HG03103 (cell line): ENCODE results near the gene NANP.
"Not testable (repeated sequence)": the region's sequence is repeated elsewhere in the genome, so short reads cannot be mapped to it uniquely, and the experiment has no call there.

Experiments used
- ATAC-seq: cut with Tn5 transposase; IDR thresholded peaks from one replicate; pipeline ENCODE4 v1.9.1; 2021; ENCODE audit warnings: low read depth; ENCODE audit not compliant: unreplicated experiment

Gene NANP

DNA sequence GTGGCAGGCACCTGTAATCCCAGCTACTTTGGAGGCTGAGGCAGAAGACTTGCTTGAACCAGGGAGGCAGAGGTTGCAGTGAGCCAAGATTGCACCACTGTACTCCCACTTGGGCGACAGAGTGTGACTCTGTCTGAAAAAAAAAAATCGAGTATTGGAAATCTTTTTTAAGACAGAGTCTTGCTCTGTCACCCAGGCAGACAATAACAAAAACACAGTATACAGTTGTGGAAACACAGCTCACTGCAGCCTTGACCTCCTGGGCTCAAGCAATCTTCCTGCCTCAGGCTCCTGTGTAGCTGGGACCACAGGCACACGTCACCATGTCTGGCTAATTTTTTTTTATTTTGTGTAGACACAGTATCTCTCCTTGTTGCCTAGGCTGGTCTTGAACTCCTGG is 15.0 kb downstream of the NANP start:
- no peak for ATAC-seq

DNA sequence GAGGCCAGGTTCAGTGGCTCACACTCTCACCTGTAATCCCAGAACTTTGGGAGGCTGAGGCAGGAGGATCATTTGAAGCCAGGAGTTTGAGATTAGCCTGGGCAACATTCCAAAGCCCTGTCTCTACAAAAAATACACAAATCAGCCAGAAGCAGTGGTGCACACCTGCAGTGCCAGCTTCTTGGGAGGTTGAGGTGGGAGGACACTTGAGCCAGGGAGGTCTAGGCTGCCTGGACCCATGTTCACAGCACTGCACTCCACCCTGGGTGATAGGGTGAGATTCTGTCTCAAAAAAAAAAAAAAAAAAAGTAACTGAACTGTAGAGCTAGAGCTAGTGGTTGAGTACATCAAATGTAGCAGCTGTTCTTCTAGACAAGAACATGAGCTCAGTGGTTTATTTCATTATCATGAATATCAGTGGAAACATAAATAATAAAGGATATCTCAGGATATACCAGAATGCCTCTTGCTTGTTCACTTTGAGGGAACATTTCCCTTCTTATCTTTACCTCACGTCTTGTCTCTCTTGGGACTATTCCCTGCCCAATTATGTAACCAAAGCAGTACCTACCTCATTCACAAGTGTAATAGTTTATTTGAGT is 17.6 kb downstream of the NANP start:
- ATAC-seq, result no peak

DNA sequence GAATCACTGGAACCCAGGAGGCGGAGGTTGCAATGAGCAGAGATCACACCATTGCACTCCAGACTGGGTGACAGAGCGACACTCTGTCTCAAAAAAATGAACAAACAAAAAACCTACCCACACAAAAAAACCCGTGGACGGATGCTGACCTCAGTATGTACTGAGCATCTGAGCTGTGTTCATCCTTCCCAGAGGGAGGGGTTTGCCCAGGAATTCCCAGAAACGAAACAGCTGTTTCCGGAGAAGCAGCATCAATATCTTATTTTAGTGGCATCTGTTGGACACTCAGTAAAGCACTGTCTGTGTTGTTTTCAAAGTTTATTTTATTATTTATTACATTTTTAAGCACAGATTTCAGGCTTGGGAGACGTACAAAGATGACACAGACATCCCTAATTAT is 18.7 kb downstream of the NANP start:
- ATAC-seq, result no peak

GRCh38 chr20:25604611-25605010 is 19.2 kb downstream of the NANP start:
- no peak for ATAC-seq

DNA sequence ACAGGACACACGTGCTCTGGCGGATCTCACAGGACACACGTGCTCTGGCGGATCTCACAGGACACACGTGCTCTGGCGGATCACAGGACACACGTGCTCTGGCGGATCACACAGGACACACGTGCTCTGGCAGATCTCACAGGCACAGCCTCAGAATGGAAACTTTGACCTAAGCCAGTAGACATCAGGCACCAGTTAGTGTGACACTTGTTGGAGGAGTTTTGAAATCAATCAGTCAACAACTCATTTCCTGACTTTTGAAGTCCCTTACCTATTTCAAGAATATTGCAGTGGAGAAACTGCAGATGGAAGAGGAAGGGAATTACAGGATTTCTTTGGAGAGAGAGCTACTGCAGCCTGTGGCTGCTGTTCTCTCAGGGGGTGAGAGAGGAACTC is 20.9 kb downstream of the NANP start:
- not testable (repeated sequence) for ATAC-seq

- ATAC-seq, result not testable (repeated sequence)
These were observed 21.5 kb downstream of the NANP start for GRCh38 chr20:25602191-25602913.

GRCh38 chr20:25601659-25602058 is 22.2 kb downstream of the NANP start:
- ATAC-seq, result no peak

DNA sequence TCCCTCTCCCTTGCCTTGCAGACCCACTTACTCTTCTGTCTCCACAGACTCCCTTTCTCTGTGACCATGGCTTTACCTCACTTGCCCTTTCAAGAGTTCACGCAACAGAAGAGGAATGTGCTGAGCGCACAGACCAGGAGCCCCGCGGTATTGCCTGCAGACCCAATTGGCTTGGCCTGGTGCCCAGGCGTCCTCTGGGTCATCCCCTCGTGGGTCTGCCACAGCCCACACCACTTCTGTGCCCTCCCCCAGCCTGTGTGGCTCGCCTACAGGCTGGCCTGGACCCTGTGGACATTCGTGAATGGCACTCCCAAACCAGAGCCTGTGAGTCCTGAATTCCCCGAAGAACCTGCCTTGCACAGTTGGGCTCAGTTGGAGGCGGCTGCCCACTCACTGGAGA is 23.2 kb downstream of the NANP start:
- ATAC-seq, result no peak

- ATAC-seq, result no peak
These were observed 31.5 kb downstream of the NANP start for GRCh38 chr20:25592135-25592852.

DNA sequence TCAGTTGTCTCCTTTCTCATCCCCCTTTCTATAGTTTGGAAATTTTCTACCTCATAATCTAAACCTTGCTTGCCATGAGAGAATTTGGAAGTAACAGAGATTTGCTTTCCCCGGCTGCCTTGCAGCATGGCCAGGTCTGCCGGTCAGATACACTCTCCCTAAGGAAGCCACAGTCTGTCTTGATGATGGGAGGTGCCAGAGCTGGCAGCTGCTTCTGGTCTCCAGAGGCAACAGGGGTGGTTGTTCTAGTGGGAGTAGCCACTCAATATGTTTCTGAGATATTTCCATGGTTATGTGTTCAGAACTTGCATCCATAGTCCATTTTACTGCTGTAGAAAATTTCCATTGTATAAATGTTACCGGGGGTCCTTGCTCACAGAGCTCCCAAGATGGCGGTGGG is 33.0 kb downstream of the NANP start:
- not testable (repeated sequence) for ATAC-seq

GRCh38 chr20:25588491-25588890 is 35.3 kb downstream of the NANP start:
- ATAC-seq, result no peak

GRCh38 chr20:25587536-25587935 is 36.3 kb downstream of the NANP start:
- no peak for ATAC-seq

- ATAC-seq, result no peak
These were observed 36.9 kb downstream of the NANP start for GRCh38 chr20:25586877-25587276.

DNA sequence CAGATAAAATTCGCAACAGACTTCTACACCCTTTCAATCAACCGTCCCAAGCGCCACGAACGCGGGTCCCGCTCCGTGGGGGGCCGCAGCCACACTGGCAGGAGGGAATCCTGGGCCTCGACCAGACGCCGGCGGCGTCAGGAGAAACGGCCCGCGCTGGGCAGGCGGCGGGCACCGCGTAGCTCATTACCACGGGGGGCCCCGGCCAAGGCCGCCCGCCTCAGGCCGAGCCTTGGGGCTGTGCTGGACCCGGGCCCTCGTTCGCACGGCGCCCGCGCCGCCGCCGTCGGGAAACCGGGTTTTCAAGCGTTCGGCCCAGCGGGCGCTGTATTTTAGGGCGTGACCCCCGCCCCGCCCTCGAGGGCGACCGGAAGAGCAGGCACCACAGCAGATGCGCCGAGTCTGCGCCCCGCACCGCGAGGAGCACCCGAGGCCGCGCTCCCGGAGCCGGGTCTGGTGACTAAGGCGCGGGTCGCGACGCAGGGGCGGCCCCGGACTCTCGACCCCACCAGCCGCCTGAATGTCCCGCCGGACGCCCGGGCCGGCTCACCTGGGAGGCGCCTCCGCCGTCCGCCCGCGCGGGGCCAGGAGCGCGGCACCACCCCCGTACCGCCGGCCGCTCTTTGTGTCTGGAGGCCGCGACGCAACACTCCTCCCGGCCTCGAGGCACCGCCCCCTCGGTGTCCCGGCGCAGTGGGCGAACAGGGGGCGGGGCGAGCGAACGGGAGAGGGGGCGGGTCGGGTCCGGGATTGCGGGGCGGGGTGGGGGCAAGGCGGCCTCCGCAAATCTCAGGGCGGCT is 38.7 kb downstream of the NANP start, which contains the start of gene NINL:
Gene NINL (minus strand): TSS at position 627 of the 800 bp plus-strand sequence. CDS start 58,944 bp downstream, outside the sequence.
- peak; percentile 54 for ATAC-seq

DNA sequence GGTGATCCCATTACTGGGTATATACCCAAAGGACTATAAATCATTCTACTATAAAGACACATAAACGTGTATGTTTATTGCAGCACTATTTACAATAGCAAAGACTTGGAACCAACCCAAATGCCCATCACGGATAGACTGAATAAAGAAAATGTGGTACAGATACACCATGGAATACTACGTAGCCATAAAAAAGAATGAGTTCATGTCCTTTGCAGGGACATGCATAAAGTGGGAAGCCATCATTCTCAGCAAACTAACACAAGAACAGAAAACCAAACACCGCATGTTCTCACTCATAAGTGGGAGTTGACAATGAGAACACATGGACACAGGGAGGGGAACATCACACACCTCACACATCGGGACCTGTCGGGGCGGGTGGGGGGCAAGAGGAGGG is 40.2 kb downstream of the NANP start:
- not testable (repeated sequence) for ATAC-seq

DNA sequence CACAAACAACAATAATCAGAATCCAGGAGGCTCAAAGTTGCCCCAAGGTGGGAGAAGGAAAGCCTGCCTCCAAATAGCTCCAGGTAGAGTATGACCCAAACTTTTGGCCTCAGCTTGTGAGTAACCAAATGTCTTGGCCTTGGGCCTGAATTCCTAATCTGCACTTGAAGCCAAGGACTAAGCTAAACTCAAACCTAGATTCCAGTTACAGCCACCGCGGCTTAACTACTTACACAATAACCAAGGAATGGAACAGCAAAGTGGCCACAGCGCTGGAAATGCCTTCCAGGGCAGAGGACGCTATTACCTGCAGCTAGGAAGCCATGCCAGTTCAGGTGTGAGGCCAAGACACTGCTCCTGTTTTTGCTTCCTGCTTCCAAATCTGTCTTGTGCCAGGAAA is 43.1 kb downstream of the NANP start:
- ATAC-seq, result no peak

- ATAC-seq, result no peak
These were observed 44.6 kb downstream of the NANP start for GRCh38 chr20:25579081-25579770.

- ATAC-seq, result no peak
These were observed 46.9 kb downstream of the NANP start for GRCh38 chr20:25576783-25577530.

DNA sequence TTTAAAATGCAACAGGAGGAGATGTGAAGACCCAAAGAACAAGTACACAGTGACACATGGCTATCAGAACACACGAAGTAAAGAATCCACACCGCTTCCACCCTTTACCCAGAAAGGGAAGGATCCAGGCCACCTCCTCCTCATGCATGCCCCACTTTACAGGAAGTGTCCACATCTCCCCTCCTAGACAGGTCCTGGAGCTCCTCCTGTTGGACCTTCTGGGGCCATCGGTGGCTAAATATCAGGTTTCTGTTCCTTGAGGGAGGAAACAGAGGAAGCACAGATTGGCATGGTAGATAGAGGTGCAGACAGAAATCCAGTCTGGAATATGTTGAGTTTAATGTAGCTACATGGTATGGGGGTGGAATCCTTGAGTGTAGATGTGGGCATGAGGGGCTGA is 49.4 kb downstream of the NANP start:
- no peak for ATAC-seq
